Esophagus squamous epithelium (tissue), 5 donors: ENCODE results near the gene DNAJB13. TPM values are rescaled to one million over a fixed set of nuclear protein-coding genes. Genes with fewer than 3 reads are reported as not detected.
A peak's percentile ranks its signal among the peaks of the same experiment; 100 is the strongest.

Experiments
- DNase-seq: peaks from one replicate; lab custom pipeline; 2025; lab: John Stamatoyannopoulos, UW
- H3K27ac ChIP-seq, 4 donors: fragments of 200-600 bp; sonication (generic); one replicate each; pipeline ENCODE4 v1.5.1; 2016 to 2019; ENCODE audit warnings: mild to moderate bottlenecking in 1 of 4
- H3K27me3 ChIP-seq, 4 donors: fragments of 200-600 bp; sonication (generic); 1 replicate in 3 of 4; 2 replicates in 1 of 4; pipeline versions ENCODE4 v1.5.1 to v1.6.0; 2017 to 2021; ENCODE audit warnings: antibody characterized with exemption in 1 of 4
- H3K36me3 ChIP-seq, 3 donors: fragments of 200-600 bp; sonication (generic); one replicate each; pipeline ENCODE4 v1.5.1; 2016 to 2019
- H3K4me1 ChIP-seq, 3 donors: fragments of 200-600 bp; sonication (generic); one replicate each; pipeline ENCODE4 v1.5.1; 2017 to 2019
- H3K4me3 ChIP-seq, 4 donors: fragments of 200-600 bp; sonication (generic); 1 replicate in 3 of 4; 2 replicates in 1 of 4; pipeline ENCODE4 v1.5.1; 2016 to 2019; ENCODE audit warnings: mild to moderate bottlenecking in 2 of 4, moderate library complexity in 1 of 4
- H3K9me3 ChIP-seq, 3 donors: fragments of 200-600 bp; sonication (generic); one replicate each; pipeline ENCODE4 v1.5.1; 2016 to 2019
- CTCF ChIP-seq, 6 experiments: fragments of 450-650 bp in 4 of 6; fragments of 200-600 bp in 2 of 6; sonication (generic) in 2 of 6; IDR thresholded peaks; one replicate each; pipeline ENCODE4 v1.5.1; 2016 to 2019; ENCODE audit warnings: antibody characterized with exemption in 6 of 6, mild to moderate bottlenecking in 4 of 6, moderate library complexity in 4 of 6
- POLR2A ChIP-seq, 4 donors: fragments of 450-650 bp; IDR thresholded peaks; one replicate each; pipeline ENCODE4 v1.6.1; 2017; ENCODE audit warnings: antibody characterized with exemption in 4 of 4, mild to moderate bottlenecking in 4 of 4, moderate library complexity in 3 of 4
- WGBS, 2 donors: methylation state at CpG; one replicate each; pipeline ENCODE4 v1.1.5; 2018; 5-methylcytosine and 5-hydroxymethylcytosine counted together
- intact Hi-C: fragments of 100-400 bp; cut with DNase I; formaldehyde crosslinking; loops from one replicate; pipeline ENCODE4 v1.15.0; 2022
- total RNA-seq, 4 donors: library from RNA; depleted of rRNA; stranded (reverse); fragments of >200 nt; gene quantifications; one replicate each; pipeline ENCODE4 v1.1.0, GENCODE V29; 2016
- donor health status: DM: yes; HTN: yes; CAD: no.

The DNAJB13 gene
- total RNA-seq, 4 donors from 2014 or later, result not detected

- peaks cover 0 to 2% (median 0%) of the 10 kb centered on the region in 3 donors for H3K36me3 ChIP-seq
- H3K4me1 ChIP-seq, result peaks cover 7 to 19% (median 16%) of the 10 kb centered on the region in 3 donors
- H3K4me3 ChIP-seq, result no peak overlapping the region
- intact Hi-C loops, result loop anchor here (10.0 kb wide), 1 partner anchor 125 kb away; no protein-coding TSS in a partner anchor
- TF ChIP-seq POLR2A (IDR thresholded peaks at IDR 0.05) (no peak), CTCF (IDR thresholded peaks at IDR 0.05) (no peak)
- no peaks in the 10 kb centered on the region for H3K9me3 ChIP-seq
- DNase-seq, result no peak
- H3K27ac ChIP-seq, result no peak overlapping the region
- H3K27me3 ChIP-seq, result peaks cover 0 to 7% (median 0%) of the 10 kb centered on the region in 4 donors
- WGBS, 2 donors, result 90 to 91% methylated on average over 6 to 8 of the region's 13 CpGs
Measured at GRCh38 chr11:73969991-73970800, 19.4 kb downstream of the DNAJB13 start.

GRCh38 chr11:73971175-73971719 lies 20.4 kb downstream of the DNAJB13 start:
- TF ChIP-seq POLR2A (IDR thresholded peaks at IDR 0.05), result no peak
- TF ChIP-seq CTCF (IDR thresholded peaks at IDR 0.05), result no peak
- no peak for DNase-seq
- intact Hi-C loops, result no loop called here

GRCh38 chr11:73972187-73972586 lies 21.4 kb downstream of the DNAJB13 start:
- Histone ChIP-seq H3K9me3 (no peaks in the 10 kb centered on the region), H3K4me3 (no peak overlapping the region), H3K36me3 (peaks cover 0 to 21% (median 0%) of the 10 kb centered on the region in 3 donors), H3K4me1 (peaks cover 7 to 17% (median 16%) of the 10 kb centered on the region in 3 donors), H3K27ac (no peak overlapping the region), H3K27me3 (no peaks in the 10 kb centered on the region)
- TF ChIP-seq POLR2A (IDR thresholded peaks at IDR 0.05) (no peak), CTCF (IDR thresholded peaks at IDR 0.05) (no peak)
- 50 to 100% methylated on average over 1 of the region's 1 CpG for whole genome bisulfite sequencing, 2 donors
- intact Hi-C loops, result no loop called here
- no peak for DNase-seq

More at GRCh38 chr11:73971175-73971719, 20.4 kb downstream of the DNAJB13 start:
- Histone ChIP-seq H3K27ac (no peak overlapping the region), H3K27me3 (no peaks in the 10 kb centered on the region), H3K36me3 (peaks cover 0 to 12% (median 0%) of the 10 kb centered on the region in 3 donors), H3K9me3 (no peaks in the 10 kb centered on the region), H3K4me3 (no peak overlapping the region), H3K4me1 (peaks cover 7 to 17% (median 16%) of the 10 kb centered on the region in 3 donors)
- 89% methylated on average over 3 to 6 of the region's 6 CpGs for WGBS, 2 donors

GRCh38 chr11:73972620-73973449 lies 22.0 kb downstream of the DNAJB13 start:
- TF ChIP-seq POLR2A (IDR thresholded peaks at IDR 0.05), result no peak
- no peak for TF ChIP-seq CTCF (IDR thresholded peaks at IDR 0.05)
- WGBS, 2 donors, result 75% methylated on average over 7 to 11 of the region's 11 CpGs
- no peaks in the 10 kb centered on the region for H3K27me3 ChIP-seq
- H3K36me3 ChIP-seq, result peaks cover 0 to 28% (median 0%) of the 10 kb centered on the region in 3 donors
- no peak for DNase-seq
- intact Hi-C loops, result no loop called here
- H3K27ac ChIP-seq, result peak overlapping the region in 1 of 4 donors; percentile 10
- no peak overlapping the region for H3K4me3 ChIP-seq
- H3K4me1 ChIP-seq, result peaks cover 7 to 20% (median 16%) of the 10 kb centered on the region in 3 donors
- H3K9me3 ChIP-seq, result no peaks in the 10 kb centered on the region
